ENCODE results near the gene VPS13A.

The VPS13A gene

DNA sequence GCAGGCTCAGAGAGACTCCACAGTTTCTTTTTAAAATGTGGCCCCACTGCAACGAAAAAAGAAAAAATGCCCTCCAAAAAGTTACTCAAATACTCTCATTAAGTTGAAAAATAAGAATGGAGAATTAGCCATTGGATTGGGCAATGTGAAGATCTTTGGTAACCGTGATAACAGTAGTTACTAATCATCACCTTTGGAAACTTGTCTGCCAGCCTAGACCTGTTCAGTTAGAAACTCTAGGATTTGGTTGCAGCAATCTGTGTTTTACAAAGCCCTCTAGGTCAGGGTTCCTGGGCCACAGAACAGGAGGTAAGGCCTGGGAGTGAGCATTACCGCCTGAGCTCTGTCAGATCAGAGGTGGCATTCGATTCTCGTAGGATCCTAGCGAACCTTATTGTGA lies 34.2 kb downstream of the VPS13A start:
- in situ Hi-C loops (cut with HindIII; ENCODE audit: low sequenced_read_pairs), result no loop called here
- no peak overlapping the region for H3K4me3 ChIP-seq (ENCODE audit: low read depth, low read length)
- no peak for DNase-seq (ENCODE audit: low read depth)
- TF ChIP-seq, protein P1, sequence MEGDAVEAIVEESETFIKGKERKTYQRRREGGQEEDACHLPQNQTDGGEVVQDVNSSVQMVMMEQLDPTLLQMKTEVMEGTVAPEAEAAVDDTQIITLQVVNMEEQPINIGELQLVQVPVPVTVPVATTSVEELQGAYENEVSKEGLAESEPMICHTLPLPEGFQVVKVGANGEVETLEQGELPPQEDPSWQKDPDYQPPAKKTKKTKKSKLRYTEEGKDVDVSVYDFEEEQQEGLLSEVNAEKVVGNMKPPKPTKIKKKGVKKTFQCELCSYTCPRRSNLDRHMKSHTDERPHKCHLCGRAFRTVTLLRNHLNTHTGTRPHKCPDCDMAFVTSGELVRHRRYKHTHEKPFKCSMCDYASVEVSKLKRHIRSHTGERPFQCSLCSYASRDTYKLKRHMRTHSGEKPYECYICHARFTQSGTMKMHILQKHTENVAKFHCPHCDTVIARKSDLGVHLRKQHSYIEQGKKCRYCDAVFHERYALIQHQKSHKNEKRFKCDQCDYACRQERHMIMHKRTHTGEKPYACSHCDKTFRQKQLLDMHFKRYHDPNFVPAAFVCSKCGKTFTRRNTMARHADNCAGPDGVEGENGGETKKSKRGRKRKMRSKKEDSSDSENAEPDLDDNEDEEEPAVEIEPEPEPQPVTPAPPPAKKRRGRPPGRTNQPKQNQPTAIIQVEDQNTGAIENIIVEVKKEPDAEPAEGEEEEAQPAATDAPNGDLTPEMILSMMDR (IDR thresholded peaks at IDR 0.05; ENCODE audit: low read depth, low read length, missing control alignments), result no peak

DNA sequence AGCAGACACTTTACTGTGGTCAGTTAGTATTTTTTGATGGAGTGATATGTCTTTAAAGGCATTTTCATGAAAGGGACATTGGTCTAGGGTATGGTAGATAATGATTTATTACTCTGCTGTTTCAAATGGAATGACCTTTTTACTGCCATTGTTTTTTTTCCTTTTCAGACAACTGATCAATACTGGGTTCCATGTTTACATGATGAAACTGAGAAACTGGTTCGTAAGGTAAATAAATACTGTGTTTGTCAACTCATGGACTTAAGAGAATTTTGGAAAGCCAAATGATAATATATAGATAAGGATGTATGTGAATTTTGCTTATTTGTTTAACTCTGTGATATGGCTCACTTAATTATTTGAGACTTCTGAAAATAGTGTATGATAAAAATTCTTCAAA lies 35.5 kb downstream of the VPS13A start:
- H3K4me3 ChIP-seq (ENCODE audit: low read depth, low read length), result no peak overlapping the region
- TF ChIP-seq, protein P1 (IDR thresholded peaks at IDR 0.05; ENCODE audit: low read depth, low read length, missing control alignments), result no peak
- no peak for DNase-seq (ENCODE audit: low read depth)
- in situ Hi-C loops (cut with HindIII; ENCODE audit: low sequenced_read_pairs), result no loop called here

DNA sequence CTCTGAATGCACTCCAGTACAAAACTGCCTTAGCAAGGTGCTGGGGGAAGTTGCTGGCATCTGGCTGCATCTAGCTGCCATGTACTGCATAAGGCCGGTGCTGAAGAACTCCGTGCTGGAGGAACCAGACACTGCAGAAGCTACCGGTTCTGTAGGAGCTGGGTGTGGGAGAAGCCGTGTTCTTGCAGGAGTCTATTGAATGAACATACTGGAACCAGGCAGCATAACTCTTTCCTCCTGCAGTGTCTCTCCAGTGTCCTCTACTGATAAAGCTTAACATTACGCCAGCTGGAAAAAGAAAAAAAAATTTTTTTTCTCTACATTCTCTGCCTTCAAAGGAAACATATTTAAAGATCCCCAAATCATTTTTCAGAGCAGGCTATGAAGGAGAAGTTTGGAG lies 38.5 kb downstream of the VPS13A start:
- in situ Hi-C loops (cut with HindIII; ENCODE audit: low sequenced_read_pairs), result no loop called here
- no peak overlapping the region for H3K4me3 ChIP-seq (ENCODE audit: low read depth, low read length)
- TF ChIP-seq, protein P1 (IDR thresholded peaks at IDR 0.05; ENCODE audit: low read depth, low read length, missing control alignments), result peak; percentile 48
- no peak for DNase-seq (ENCODE audit: low read depth)

DNA sequence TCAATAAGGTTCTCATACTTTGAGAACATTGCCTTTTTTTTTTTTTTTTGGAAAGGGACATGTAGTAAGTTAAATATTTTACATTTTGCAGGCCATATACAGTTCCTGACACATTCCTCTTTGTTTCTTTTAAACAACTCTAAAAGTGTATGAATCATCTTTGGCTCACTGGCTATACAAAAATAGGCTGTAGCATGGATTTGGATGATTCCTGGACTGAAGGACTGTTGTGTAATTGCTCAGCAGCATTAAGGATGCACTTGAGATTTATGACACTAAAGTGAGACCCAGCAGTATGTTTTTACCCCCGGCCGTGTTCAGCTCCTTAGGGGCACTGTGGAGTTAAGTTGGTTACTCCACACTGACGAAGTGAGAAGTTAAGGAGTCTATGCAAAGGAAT lies 41.3 kb downstream of the VPS13A start:
- no peak overlapping the region for H3K4me3 ChIP-seq (ENCODE audit: low read depth, low read length)
- DNase-seq (ENCODE audit: low read depth), result peak; percentile 18
- TF ChIP-seq, protein P1 (IDR thresholded peaks at IDR 0.05; ENCODE audit: low read depth, low read length, missing control alignments), result no peak
- in situ Hi-C loops (cut with HindIII; ENCODE audit: low sequenced_read_pairs), result no loop called here

DNA sequence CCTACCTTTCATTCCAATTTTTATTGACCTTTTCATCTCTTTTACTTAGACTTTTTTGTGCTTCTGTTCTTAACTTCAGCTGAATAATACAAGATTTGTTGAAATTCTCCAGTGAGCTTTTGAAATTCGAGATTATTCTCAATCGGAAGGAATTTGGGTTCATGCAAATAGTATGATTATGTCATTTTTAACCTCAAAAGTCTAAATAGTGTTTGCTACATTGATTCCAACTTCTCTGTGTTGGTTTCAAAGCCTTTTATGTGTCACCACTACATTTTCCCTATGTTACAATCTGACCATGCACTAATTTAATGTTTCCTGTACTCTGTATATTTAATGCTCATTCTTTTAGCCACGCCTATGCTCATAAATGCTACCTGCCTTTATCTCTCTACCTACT lies 44.1 kb downstream of the VPS13A start:
- in situ Hi-C loops (cut with HindIII; ENCODE audit: low sequenced_read_pairs), result no loop called here
- DNase-seq (ENCODE audit: low read depth), result peak; percentile 20
- H3K4me3 ChIP-seq (ENCODE audit: low read depth, low read length), result no peak overlapping the region
- TF ChIP-seq, protein P1 (IDR thresholded peaks at IDR 0.05; ENCODE audit: low read depth, low read length, missing control alignments), result no peak

DNA sequence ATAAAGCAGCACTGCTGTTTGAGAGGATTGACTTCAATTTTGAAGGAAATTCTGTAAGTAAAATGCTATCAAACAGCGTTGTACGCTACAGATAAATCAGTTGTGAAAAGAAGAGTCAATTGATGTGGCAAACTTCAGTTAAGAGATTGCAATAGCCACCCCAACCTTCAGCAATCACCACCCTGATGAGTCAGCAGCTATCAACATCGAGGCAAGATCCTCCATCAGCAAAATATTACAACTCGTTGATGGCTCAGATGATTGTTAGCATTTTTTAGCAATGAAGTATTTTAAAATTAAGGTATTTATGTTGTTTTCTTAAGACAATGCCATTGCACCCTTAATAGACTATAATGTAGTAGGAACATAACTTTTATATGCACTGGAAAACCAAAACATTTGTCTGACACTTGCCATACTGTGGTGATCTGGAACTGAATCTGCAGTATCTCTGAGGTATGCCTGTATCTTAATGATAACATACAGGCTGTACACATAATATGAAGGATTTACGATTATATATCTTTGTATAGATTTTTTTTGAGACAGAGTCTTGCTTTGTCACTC lies 47.5 kb downstream of the VPS13A start:
- in situ Hi-C loops (cut with HindIII; ENCODE audit: low sequenced_read_pairs), result no loop called here
- DNase-seq (ENCODE audit: low read depth), result no peak
- H3K4me3 ChIP-seq (ENCODE audit: low read depth, low read length), result no peak overlapping the region
- TF ChIP-seq, protein P1 (IDR thresholded peaks at IDR 0.05; ENCODE audit: low read depth, low read length, missing control alignments), result no peak
